Measurements from ENCODE around the gene ARID5A.
"Not testable (repeated sequence)": the region's sequence is repeated elsewhere in the genome, so short reads cannot be mapped to it uniquely, and the experiment has no call there.

Gene ARID5A

DNA sequence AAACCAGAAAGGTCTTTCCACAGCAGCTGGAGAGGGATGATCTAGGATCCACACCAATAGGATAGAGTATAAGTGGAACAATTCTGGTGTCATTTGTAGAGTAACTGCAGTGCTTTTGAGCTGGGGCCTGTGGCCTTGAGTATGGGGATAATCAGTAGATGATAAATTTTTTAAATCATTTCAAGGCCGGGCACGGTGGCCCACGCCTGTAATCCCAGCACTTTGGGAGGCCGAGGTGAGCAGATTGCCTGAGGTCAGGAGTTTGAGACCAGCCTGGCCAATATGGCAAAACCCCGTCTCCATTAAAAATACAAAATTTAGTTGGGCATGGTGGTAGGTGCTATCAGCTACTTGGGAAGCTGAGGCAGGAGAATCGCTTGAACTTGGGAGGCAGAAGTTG lies 20.9 kb downstream of the ARID5A start:
- not testable (repeated sequence) for DNase-seq

DNA sequence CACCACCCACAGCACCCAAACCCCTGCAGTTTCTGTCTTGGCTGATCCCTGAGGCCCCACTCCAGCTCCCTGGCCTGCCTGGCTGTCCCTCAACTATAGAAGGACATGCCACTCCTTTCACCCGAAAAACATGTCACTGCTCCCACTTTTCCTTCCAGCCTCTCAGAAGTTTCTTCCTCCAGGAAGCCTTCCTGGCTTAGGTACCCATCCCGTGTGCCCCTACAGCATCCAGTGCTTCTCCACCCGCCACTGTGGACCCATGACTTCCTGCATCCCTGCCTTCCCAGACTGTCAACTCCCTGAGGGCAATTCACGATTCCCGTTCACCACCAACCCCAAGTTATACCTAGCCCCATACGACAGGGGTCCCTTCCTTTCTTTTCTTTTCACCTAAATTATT lies 21.5 kb downstream of the ARID5A start:
- no peak for DNase-seq

DNA sequence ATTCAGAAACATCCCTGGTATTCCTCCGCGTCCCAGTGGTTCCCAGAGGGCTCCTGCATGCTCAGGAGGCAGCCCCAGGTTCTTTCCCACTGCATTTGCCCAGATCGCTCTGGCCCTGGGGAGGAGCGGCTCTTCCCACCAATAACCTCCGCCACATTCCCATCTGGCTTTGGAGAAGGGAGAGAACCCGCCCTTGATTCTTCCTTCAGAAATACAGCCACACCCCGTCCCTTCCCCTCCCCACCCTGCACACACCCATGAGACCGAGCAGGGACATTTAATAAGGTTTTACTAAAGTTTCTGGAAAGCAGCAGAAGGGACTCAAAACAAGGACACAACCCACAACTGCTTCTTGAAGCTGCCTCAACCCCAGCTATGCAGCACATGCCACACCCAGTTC lies 21.9 kb downstream of the ARID5A start:
- DNase-seq, result no peak

DNA sequence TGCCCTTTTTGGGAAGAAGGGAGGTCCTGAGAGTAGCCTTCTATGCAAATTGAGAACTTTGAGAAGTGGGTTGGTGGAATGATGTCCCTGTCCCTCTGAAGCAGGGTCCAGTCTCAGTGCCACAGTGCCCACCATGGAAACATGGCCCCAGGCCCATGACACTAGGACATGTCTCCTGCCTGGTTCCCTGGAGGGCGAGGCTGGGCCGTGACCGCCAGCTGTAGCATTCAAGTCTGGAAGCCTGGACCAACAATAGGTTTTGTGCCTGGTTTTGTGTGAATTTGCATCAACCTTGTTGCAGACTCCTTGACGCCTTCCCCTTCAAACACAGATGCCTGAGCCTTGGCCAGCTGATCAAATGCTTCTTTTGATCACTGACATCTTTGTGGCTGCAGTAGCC lies 27.5 kb downstream of the ARID5A start:
- DNase-seq, result no peak

DNA sequence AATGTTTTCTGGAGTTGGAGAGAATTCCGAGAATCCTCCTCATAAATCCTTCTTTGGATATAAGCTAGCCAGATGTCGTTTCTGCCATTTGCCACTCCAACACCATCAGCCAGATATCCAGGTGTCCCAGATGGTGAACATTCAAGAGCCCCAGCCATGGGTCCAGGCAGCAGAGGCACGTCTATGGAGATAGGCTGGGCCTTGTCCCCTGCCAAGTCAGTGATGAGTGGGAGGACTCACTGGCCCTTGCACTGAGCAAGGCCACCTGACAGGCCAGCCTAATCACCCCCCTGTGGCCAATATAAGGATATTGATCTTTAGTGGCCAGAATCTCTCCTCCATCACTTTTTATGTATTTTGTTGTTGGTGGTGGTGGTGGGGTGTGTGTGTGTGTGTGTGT lies 28.0 kb downstream of the ARID5A start:
- no peak for DNase-seq

DNA sequence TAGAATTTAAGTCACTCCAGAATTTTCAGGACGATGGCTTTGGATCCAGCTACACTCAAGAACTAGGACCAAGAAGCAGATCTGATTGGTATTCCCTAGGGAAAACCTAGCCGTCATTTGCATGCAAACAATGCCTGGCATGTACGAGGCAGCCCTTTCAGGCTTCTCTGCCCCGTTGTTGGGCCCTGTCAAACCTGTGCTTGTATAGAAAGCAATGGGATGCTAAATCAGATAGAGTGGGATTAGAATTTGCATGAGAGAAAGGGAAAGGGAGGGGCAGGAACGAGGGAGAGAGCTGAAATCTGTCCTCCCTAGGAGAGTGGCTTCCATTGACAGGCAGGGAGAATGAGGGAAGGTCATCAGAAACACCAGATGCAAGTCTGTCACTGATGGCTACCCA lies 28.6 kb downstream of the ARID5A start:
- no peak for DNase-seq

DNA sequence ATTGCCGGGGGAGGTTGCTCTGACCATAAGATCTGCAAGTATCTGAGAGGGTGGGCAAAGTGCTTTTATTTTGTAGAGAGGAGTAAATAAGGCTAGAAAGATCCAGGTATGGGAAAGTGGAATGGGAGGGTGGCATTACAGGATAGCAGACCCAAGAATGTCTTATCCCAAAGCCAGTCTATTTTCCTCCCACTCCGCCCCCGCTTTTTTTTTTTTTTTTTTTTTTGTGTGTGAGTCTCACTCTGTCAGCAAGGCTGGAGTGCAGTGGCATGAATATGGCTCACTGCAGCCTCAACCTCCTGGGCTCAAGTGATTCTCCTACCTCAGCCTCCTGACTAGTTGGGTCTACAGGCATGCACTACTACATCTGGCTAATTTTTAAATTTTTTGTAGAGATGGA lies 31.5 kb downstream of the ARID5A start:
- no peak for DNase-seq

DNA sequence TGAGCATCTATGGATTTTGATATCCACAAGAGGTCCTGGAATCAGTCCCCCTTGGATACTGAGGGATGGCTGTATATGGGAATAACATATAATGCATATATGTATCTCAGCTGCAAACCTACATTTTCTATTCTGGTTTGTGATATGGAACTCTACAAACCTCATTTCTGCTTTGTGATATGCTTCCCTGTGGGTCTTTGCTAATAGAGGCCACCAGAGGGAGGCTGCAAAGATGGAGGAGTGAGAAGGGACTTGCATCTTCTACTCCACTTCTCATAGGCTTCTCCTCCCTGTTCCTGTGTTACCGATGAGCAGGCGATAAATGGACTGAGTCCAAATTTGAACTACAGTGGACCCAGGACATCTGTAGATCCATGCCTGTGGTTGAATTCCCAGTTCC lies 37.8 kb downstream of the ARID5A start:
- DNase-seq, result no peak

DNA sequence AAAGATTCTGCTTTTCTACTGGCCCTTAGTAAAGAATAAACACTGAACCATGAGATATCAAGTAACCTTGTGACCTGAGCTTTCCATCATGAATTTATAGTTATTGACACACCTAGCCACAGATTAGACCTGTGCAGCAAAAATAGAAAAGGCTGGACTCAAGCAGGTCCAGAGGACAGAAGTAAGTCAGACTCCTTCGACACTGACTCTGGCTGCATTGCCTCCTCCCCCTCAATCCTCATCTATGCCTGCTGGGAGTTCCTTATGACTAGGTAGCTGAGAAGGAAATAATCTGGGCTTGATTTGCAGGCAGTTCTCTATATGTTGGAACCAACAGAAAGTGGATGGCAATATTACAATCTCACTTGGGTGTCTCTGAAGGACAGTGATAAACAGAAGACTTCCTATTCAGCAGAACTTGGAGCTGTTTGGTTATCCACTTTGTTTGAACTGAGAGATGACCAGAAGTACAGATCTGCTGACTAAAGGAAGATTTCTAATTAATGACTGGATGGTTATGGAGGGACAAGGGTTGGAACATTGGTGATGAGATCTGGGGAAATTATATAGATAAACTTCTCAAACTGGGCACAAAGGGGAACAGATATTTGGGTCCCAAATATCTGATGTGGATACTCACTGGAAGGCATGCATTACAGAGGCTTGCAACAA lies 39.4 kb downstream of the ARID5A start:
- DNase-seq, result no peak

DNA sequence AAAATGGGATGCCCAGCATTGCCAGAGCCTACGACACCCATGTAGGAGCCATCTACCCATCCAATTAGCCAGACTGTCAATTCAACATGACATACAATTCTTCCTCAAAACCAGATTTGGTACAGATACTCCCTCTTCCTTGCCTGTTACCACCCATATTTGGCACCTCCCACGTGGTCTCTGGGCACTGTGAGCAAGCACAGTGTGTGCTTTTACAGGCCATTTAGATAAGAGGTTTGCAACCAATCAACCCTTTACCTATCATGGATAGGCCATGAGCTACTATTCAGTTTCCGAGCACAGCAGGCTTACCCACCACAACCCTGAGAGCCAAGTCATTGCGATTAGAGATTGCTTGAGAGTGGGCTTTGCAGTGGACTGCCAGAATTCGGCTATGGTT lies 40.9 kb downstream of the ARID5A start:
- no peak for DNase-seq

DNA sequence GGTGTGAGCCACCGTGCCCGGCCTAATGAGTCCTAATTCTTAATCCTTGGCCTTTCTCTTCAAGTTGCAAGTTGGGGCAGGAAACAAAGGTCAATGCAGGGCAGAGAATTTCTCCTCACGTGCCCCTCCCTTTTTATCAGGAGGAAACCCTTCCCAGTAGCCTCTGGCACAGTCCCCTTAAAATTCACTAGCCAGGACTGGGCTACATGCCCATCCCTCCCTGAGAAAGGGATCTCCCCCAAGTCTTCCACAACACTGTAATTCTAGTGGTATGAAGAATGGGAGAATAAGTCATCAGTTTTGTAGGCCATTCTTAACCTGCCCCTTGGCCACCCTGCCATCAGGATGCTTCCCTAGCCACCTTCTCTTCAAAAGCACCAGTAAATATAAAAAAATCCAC lies 42.2 kb downstream of the ARID5A start:
- DNase-seq, result no peak

DNA sequence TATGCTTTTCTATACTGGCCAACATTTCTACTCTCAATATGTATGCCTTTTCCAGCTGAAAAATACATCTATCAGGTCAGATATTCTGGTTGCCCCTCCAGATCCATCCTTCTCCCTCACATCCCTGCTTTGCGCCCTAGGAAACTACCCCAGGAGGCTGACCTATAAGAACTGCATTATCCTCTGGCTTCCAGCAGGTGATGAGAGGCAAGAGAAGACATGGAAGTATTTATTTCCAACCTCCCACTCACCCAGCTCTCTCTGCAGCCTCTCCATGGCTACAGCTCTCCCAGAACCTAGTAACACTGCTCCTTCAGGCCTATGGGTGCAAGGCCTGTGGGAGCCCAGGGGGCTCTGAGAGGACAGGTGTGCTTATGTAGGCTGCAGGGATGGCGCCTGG lies 42.9 kb downstream of the ARID5A start:
- DNase-seq, result no peak

DNA sequence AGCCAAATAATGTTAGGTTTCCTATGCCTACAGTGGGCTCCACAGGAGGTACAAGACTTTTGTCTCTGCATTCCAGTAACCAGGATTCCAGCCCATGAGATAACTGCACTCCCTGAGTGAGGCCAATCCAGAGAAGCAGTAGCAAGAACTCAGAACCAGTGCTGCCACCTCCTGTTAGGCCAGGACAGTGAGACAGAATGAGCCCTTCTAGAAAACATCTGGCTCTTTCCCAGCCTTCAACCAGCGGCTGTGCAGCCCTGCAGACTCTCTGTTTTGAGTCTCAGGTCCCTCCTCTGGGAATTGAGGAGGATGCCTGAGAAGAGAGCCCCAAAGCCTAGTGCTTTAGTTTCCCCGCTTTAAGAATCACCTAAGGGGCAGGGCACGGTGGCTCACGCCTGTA lies 44.2 kb downstream of the ARID5A start:
- DNase-seq, result no peak

DNA sequence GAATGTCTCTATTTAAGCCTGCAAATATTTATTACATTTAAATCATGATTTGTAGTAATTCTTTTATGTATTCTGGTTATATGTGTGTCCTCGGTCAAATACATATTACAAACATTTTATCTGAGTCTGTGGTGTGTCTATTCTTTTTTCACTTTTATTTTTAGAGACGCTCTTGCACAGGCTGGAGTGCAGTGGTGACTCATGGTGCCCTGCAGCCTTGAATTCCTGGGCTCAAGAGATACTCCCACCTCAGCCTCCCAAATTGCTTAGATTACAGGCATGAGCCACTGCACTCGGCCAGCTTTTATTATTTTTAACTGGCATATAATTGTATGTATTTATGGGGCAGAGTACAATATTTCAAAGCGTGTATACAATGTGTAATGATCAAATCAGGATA lies 47.5 kb downstream of the ARID5A start:
- DNase-seq, result no peak

DNA sequence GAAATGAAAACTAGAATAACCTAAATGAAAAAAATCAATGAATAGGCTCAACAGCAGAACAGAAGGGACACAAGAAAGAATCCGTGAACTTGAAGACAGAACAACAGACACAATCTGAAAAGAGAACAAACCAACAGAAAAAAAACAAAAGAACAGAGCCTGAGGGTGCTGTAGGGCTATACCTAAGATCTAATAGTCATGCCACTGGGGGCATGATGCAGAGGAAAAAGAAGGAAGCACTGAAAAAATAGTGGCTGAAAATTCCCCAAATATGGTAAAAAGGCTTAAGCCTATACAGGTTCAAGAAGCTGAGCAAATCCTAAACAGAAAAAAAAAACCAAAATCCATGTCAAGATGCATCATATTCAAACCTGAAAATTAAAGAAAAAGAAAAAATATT lies 51.3 kb downstream of the ARID5A start:
- DNase-seq, result no peak

DNA sequence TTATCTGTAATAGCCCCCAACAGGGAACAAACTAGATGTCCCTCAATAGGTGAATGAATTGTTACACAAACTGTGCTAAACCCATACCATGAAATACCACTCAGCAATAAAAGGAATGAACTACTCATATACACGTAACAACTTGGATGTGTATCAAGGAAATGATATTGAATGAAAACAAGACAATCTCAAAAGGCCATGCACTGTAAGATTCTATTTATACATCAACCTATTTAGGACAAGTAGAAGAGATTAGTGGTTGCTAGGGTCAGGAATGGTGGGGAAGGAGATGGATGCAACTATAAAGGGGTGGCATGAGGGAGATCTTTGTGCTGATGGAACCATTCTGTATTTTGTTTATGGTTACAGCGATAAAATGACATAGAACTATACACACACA lies 54.5 kb downstream of the ARID5A start:
- DNase-seq, result no peak

DNA sequence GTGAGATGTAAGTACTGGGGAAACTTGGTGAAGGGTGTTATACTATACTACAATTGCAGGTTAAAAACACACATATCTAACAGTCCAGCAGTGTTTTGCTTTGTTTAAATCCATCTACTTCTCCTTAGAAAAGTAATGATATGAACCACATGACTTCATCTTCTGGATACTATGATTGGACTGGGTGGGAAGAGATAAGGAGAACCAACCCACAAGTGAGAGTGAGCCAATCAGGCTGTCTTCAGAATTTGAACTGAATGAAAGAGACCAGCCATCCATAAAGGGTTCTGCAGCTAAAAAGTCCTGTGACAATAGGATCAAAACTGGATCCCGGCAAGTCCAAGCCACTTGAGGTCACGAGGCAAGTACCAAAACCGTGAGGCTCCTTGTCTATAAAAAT lies 54.9 kb downstream of the ARID5A start:
- DNase-seq, result no peak

DNA sequence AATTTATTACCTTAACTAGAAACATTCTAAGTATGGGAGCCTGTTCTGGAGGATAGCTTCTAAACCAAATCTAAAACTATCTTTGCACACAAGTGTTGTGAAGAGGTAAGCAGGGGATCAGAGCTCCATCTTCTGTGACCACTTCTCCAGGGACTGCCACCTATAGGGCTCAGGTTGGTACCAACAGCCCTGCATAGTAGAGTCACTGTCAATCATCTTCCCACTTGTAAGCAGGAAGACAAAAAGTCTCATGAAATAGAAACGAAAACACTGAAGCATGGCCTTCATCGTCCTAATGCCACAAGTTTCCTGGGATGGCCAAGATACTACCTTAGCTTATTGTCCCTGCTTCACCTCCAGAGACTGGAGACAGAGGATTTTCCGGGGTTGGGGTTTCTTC lies 57.7 kb downstream of the ARID5A start:
- DNase-seq, result no peak

DNA sequence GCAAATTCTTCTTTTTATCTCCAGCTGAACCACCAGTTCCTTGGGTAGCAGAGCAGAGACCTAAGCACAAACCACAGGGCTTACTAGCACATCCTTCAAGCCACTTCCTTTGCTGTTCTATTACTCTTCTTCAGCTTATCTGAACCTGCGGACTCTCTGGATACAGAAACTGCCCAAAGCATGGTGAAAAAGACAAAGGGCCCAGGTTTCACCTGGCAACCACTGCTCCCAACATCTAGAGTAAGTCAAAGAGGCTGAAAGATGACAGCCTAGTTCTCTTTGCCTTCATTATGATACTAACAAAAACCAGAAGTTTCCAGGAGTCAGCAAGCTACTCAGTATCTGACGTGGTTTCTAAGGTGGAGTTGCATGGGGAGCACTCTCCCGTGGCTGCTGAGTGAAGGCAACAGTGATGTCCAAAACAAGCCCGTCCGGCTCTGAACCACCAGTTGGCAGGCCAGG lies 58.2 kb downstream of the ARID5A start:
- no peak for DNase-seq

DNA sequence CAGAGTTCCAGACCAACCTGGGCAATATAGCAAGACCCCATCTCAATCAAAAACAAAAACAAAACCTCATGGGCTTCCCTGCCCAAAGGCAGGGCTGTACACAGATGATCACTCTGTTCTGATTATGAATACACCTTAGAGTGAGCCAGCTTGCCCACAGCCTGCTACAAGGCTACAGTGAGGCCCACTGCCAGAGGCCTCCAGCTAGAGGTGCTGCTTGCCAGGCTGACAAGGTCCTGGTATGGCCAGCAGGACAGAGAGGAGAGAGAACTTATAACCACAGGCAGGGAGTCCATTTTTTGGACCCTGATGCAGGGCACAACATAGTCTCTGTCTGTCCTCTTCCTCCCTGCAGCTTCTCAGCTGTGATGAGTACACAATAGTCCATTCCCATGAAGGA lies 60.0 kb downstream of the ARID5A start:
- DNase-seq, result no peak

DNA sequence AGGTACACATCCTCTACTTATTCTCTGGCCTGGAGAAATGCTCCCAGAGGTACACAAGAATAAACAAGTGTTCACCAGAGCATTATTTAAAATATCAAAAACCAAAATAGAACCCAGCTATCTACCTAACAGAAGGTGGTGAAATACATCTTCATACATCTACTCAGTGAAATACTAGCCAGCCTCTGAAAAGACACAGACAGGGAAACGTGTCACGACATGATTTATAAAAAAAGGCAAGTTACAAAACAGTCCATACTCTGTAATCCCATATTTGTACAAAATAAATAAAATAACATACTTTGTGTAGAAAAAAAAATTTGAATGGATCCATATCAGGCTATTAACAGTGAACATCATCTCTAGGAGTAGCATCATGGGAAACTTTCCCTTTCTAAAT lies 63.4 kb downstream of the ARID5A start:
- no peak for DNase-seq

DNA sequence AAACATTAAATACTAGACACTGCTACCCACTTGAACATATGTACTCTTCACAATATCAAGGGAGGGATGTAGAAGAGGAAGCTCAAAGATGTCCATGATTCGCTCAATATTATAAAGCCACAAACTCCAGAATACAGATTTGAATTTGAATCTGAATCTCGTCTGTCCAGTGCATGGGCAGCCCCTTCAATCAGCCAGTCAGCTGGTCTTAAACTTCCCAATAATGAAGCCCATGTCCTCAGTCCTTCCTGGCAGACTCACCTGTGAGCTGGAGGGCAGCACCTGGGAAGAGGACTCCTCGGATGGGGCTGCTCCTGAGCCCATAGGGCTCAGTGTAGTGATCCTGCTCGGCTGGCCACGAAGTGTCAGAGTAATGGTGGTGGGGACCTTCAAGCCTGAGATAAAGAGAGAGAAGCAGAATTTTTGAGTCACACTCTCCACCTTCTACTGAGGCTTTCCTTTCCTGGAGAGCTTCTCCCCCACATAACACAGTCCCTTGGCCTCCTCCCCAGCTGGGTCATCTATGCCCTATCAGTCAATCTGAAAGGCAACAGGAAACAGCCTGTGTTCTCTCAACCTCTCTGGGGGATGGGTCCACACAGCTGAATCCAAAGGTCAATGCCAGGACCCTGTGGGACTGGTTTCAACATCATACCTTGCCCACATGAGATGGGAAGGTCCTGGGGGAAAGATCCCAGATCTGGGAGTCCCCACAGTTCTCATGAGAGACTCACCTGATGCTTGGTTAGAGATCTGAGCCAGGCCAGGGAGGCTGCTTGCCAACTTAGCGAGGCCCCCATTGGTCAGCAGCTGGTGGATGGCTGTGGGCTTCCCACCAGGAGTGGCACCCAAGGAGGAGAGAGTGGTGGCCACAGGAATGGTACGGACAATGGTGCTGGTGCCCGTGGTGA lies 65.1 kb downstream of the ARID5A start:
- no peak for DNase-seq

Data from stimulated activated CD4-positive, alpha-beta T cell treated with anti-CD3 and anti-CD28 coated beads, Interleukin-12 subunit alpha, Interleukin-12 subunit beta, amount 100 ng/mL, for 4 hours (primary cell).